HFF-Myc (cell line): ENCODE results near the gene FAT1.

Experiments
- DNase-seq: peaks from one replicate; pipeline ENCODE4 v3.0.0-alpha.2; 2011; ENCODE audit warnings: low read depth; ENCODE audit errors: extremely low read depth
- H3K4me3 ChIP-seq: replicated peaks from 2 replicates; pipeline ENCODE4 v1.5.1; 2011; ENCODE audit warnings: low read depth, mild to moderate bottlenecking, control low read depth, low read length
- CTCF ChIP-seq: IDR thresholded peaks from 2 replicates; pipeline ENCODE4 v1.5.1; 2012; ENCODE audit warnings: mild to moderate bottlenecking, low read depth, low read length, control low read depth; ENCODE audit errors: missing control alignments

FAT1 gene

GRCh38 chr4:186715077-186715476 lies 8.6 kb downstream of the FAT1 start:
- DNase-seq = no peak
- TF ChIP-seq CTCF = no peak
- H3K4me3 ChIP-seq = no peak overlapping the region

- no peak overlapping the region for H3K4me3 ChIP-seq
- no peak for TF ChIP-seq CTCF
- DNase-seq = no peak
These were observed 9.5 kb downstream of the FAT1 start for GRCh38 chr4:186714006-186714675.

GRCh38 chr4:186712690-186713089 lies 11.0 kb downstream of the FAT1 start:
- H3K4me3 ChIP-seq = no peak overlapping the region
- DNase-seq = no peak
- TF ChIP-seq CTCF = no peak

GRCh38 chr4:186710521-186711119 lies 13.0 kb downstream of the FAT1 start:
- H3K4me3 ChIP-seq = no peak overlapping the region
- no peak for TF ChIP-seq CTCF
- DNase-seq = no peak

GRCh38 chr4:186709517-186709916 lies 14.1 kb downstream of the FAT1 start:
- no peak for DNase-seq
- no peak overlapping the region for H3K4me3 ChIP-seq
- no peak for TF ChIP-seq CTCF

- H3K4me3 ChIP-seq = no peak overlapping the region
- no peak for TF ChIP-seq CTCF
- DNase-seq = no peak
These were observed 15.1 kb downstream of the FAT1 start for GRCh38 chr4:186708554-186708953.
